HG02852 (cell line): Measurements from ENCODE around the gene CBR1.

Experiments
- ATAC-seq: cut with Tn5 transposase; IDR thresholded peaks from one replicate; pipeline ENCODE4 v1.9.1; 2021; ENCODE audit warnings: mild to moderate bottlenecking, moderate library complexity; ENCODE audit not compliant: unreplicated experiment

CBR1 gene

GRCh38 chr21:36111238-36111637 lies 41.4 kb downstream of the CBR1 start:
- no peak for ATAC-seq

- no peak for ATAC-seq
Measured at GRCh38 chr21:36113647-36114428, 44.0 kb downstream of the CBR1 start.

- ATAC-seq, result no peak
Measured at GRCh38 chr21:36115138-36115730, 45.4 kb downstream of the CBR1 start.

- ATAC-seq, result no peak
Measured at GRCh38 chr21:36117286-36117741, 47.5 kb downstream of the CBR1 start.

- no peak for ATAC-seq
Measured at GRCh38 chr21:36120304-36120888, 50.6 kb downstream of the CBR1 start.
